Measurements from ENCODE around the gene TNFRSF12A.

DNA sequence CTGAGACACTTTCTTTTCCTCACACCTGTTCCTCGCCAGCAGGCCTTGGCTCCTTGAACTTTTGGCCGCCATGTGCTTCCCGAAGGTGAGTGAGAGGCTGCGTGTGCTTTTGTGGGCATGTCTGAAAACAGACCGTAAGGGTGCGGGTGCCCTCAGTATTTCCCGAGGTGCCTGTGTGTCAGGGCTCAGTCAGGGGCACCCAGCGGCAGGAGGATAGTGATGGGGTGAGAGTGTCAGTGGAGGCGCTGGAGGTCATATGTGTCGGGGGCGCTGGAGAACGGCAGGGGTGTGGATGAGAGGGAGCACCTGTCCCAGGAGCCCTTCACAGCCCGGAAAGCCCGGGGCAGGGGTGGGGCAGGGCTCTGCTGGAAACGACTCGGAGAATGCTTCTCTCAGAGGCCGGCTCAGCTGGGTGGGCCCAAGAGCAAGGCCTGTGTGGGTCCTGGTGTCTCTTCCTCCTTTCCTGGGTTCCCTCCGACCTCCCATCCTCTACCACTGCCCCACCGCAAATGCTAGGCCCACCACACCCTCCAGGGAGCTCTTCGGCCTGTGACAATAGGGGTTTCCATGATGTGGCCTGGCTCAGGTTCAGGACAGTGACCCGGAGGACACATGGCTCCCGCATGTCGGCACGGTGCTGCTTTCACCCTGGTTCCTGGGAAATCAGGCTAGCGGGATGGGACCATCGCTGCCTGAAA lies 45.7 kb downstream of the TNFRSF12A start:
- TF ChIP-seq POLR2A (IDR thresholded peaks at IDR 0.05), result no peak
- TF ChIP-seq, protein P1, sequence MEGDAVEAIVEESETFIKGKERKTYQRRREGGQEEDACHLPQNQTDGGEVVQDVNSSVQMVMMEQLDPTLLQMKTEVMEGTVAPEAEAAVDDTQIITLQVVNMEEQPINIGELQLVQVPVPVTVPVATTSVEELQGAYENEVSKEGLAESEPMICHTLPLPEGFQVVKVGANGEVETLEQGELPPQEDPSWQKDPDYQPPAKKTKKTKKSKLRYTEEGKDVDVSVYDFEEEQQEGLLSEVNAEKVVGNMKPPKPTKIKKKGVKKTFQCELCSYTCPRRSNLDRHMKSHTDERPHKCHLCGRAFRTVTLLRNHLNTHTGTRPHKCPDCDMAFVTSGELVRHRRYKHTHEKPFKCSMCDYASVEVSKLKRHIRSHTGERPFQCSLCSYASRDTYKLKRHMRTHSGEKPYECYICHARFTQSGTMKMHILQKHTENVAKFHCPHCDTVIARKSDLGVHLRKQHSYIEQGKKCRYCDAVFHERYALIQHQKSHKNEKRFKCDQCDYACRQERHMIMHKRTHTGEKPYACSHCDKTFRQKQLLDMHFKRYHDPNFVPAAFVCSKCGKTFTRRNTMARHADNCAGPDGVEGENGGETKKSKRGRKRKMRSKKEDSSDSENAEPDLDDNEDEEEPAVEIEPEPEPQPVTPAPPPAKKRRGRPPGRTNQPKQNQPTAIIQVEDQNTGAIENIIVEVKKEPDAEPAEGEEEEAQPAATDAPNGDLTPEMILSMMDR (IDR thresholded peaks at IDR 0.05), result no peak
